Measurements from ENCODE around the gene EIF4G2. TPM values are rescaled to one million over a fixed set of nuclear protein-coding genes. Genes with fewer than 3 reads are reported as not detected.

Gene EIF4G2
- total RNA-seq, 2 experiments from 2014 or later: 757 to 842 TPM

GRCh38 chr11:10762185-10762584, 46.5 kb downstream of the EIF4G2 start:
- Mint-ChIP-seq H3K4me1 (ENCODE audit: low read depth) (peaks cover 4% of the 10 kb centered on the region), H3K27me3 (no peaks in the 10 kb centered on the region), H3K36me3 (ENCODE audit: low read depth) (peaks cover 25% of the 10 kb centered on the region), H3K4me3 (no peak overlapping the region), H3K9me3 (no peaks in the 10 kb centered on the region), H3K27ac (peak overlapping the region; percentile 32)
- no peak for TF ChIP-seq CTCF (IDR thresholded peaks at IDR 0.05)
- DNase-seq (no peak), ATAC-seq (no peak)
- intact Hi-C loops (cut with micrococcal nuclease): no loop called here
- CTCF ChIA-PET: no interaction called here
- POLR2A ChIA-PET: no interaction called here

GRCh38 chr11:10761085-10761698, 47.5 kb downstream of the EIF4G2 start:
- CTCF ChIA-PET: no interaction called here
- POLR2A ChIA-PET: interaction anchor here (1.1 kb wide), 1 partner anchor 10 kb away, joined by 3 read pairs; the partner anchor contains the start of gene CTR9

GRCh38 chr11:10758957-10759356, 49.8 kb downstream of the EIF4G2 start:
- Mint-ChIP-seq H3K27ac (no peak overlapping the region), H3K4me1 (ENCODE audit: low read depth) (peaks cover 5% of the 10 kb centered on the region), H3K27me3 (no peaks in the 10 kb centered on the region), H3K36me3 (ENCODE audit: low read depth) (peaks cover 28% of the 10 kb centered on the region), H3K4me3 (no peak overlapping the region), H3K9me3 (no peaks in the 10 kb centered on the region)
- intact Hi-C loops (cut with micrococcal nuclease): no loop called here
- no peak for TF ChIP-seq CTCF (IDR thresholded peaks at IDR 0.05)
- ChIA-PET CTCF (interaction anchor here (1.6 to 5.5 kb wide), 2 partner anchors 12 to 30 kb away, joined by 4 to 34 read pairs; no protein-coding TSS in a partner anchor), POLR2A (interaction anchor here (1.5 kb wide), 1 partner anchor 37 kb away, joined by 4 read pairs; no protein-coding TSS in a partner anchor)
- no peak for DNase-seq
- no peak for ATAC-seq

More at GRCh38 chr11:10761085-10761698, 47.5 kb downstream of the EIF4G2 start:
- Mint-ChIP-seq H3K4me3 (no peak overlapping the region), H3K36me3 (ENCODE audit: low read depth) (peaks cover 23% of the 10 kb centered on the region), H3K9me3 (no peaks in the 10 kb centered on the region), H3K4me1 (ENCODE audit: low read depth) (peaks cover 4% of the 10 kb centered on the region), H3K27ac (no peak overlapping the region), H3K27me3 (no peaks in the 10 kb centered on the region)
- ATAC-seq: no peak
- DNase-seq: no peak
- TF ChIP-seq CTCF (IDR thresholded peaks at IDR 0.05): no peak
- intact Hi-C loops (cut with micrococcal nuclease): no loop called here

- H3K36me3 Mint-ChIP-seq (ENCODE audit: low read depth): peaks cover 17% of the 10 kb centered on the region
- no peaks in the 10 kb centered on the region for H3K9me3 Mint-ChIP-seq
- no peak for TF ChIP-seq CTCF (IDR thresholded peaks at IDR 0.05)
- ATAC-seq (no peak), DNase-seq (no peak)
- H3K27ac Mint-ChIP-seq: no peak overlapping the region
- ChIA-PET POLR2A (interaction anchor here (0.6 to 2.9 kb wide), 3 partner anchors 17 to 106 kb away, joined by 3 to 12 read pairs (median 4); partner anchors contain the start of genes EIF4G2 and ZBED5), CTCF (interaction anchor here (1.7 to 2.3 kb wide), 2 partner anchors 18 to 212 kb away, joined by 6 to 7 read pairs; partner anchors contain the start of gene RNF141)
- H3K4me3 Mint-ChIP-seq: peak overlapping the region; percentile 96
- intact Hi-C loops (cut with micrococcal nuclease): no loop called here
- no peaks in the 10 kb centered on the region for H3K27me3 Mint-ChIP-seq
- peaks cover 23% of the 10 kb centered on the region for H3K4me1 Mint-ChIP-seq (ENCODE audit: low read depth)
Measured at GRCh38 chr11:10752486-10752885, 56.2 kb downstream of the EIF4G2 start.

- H3K9me3 Mint-ChIP-seq: no peaks in the 10 kb centered on the region
- DNase-seq: no peak
Measured at GRCh38 chr11:10752061-10752460, 56.7 kb downstream of the EIF4G2 start.

More at GRCh38 chr11:10752061-10752460, 56.7 kb downstream of the EIF4G2 start:
- POLR2A ChIA-PET: interaction anchor here (0.6 to 2.9 kb wide), 4 partner anchors 17 to 106 kb away, joined by 3 to 12 read pairs (median 4); partner anchors contain the start of genes EIF4G2 and ZBED5
- Mint-ChIP-seq H3K27me3 (no peaks in the 10 kb centered on the region), H3K4me3 (peak overlapping the region; percentile 96), H3K27ac (peak overlapping the region; percentile 90), H3K36me3 (ENCODE audit: low read depth) (peaks cover 15% of the 10 kb centered on the region), H3K4me1 (ENCODE audit: low read depth) (peaks cover 23% of the 10 kb centered on the region)
- no peak for TF ChIP-seq CTCF (IDR thresholded peaks at IDR 0.05)
- no peak for ATAC-seq
- intact Hi-C loops (cut with micrococcal nuclease): no loop called here
- CTCF ChIA-PET: interaction anchor here (1.7 to 2.3 kb wide), 2 partner anchors 19 to 211 kb away, joined by 6 to 7 read pairs; partner anchors contain the start of gene RNF141

Data from activated CD8-positive, alpha-beta T cell treated with anti-CD3 and anti-CD28 coated beads for 36 hours (primary cell).